Middle frontal gyrus (tissue), 1 donor: ENCODE data around the gene RUFY3.
"Not testable (repeated sequence)": the region's sequence is repeated elsewhere in the genome, so short reads cannot be mapped to it uniquely, and the experiment has no call there.

ENCODE experiments used
- DNase-seq: peaks from one replicate; pipeline ENCODE4 v3.0.0-alpha.2; 2015; ENCODE audit warnings: low spot score; ENCODE audit errors: extremely low spot score

RUFY3 gene

GRCh38 chr4:70705183-70706043, 16.4 kb upstream of the RUFY3 start:
- DNase-seq, result no peak

- no peak for DNase-seq
These were observed 15.7 kb upstream of the RUFY3 start for GRCh38 chr4:70706044-70706461.

GRCh38 chr4:70706516-70706915, 15.2 kb upstream of the RUFY3 start:
- DNase-seq, result no peak

GRCh38 chr4:70709611-70710205, 12.1 kb upstream of the RUFY3 start:
- no peak for DNase-seq

- DNase-seq, result no peak
These were observed 10.2 kb upstream of the RUFY3 start for GRCh38 chr4:70711599-70711998.

- DNase-seq, result no peak
These were observed 9.6 kb upstream of the RUFY3 start for GRCh38 chr4:70712150-70712549.

GRCh38 chr4:70712604-70713452, 8.9 kb upstream of the RUFY3 start:
- DNase-seq, result no peak

GRCh38 chr4:70713453-70714078, 8.2 kb upstream of the RUFY3 start:
- DNase-seq, result no peak

GRCh38 chr4:70714079-70714887, 7.5 kb upstream of the RUFY3 start:
- no peak for DNase-seq

GRCh38 chr4:70715097-70715496, 6.7 kb upstream of the RUFY3 start:
- no peak for DNase-seq

GRCh38 chr4:70718811-70719604, 2.8 kb upstream of the RUFY3 start:
- DNase-seq, result no peak

GRCh38 chr4:70722199-70722791, 531 bp downstream of the RUFY3 start:
- no peak for DNase-seq

- no peak for DNase-seq
These were observed 2.7 kb downstream of the RUFY3 start for GRCh38 chr4:70724463-70724862.

GRCh38 chr4:70725633-70726032, 3.9 kb downstream of the RUFY3 start:
- DNase-seq, result no peak

- not testable (repeated sequence) for DNase-seq
These were observed 4.8 kb downstream of the RUFY3 start for GRCh38 chr4:70726515-70726914.

GRCh38 chr4:70728091-70728490, 6.3 kb downstream of the RUFY3 start:
- DNase-seq, result no peak

GRCh38 chr4:70732878-70733277, 11.1 kb downstream of the RUFY3 start:
- DNase-seq, result not testable (repeated sequence)

GRCh38 chr4:70734168-70734954, 12.6 kb downstream of the RUFY3 start:
- DNase-seq, result no peak

- no peak for DNase-seq
These were observed 13.2 kb downstream of the RUFY3 start for GRCh38 chr4:70734971-70735370.
